Measurements from ENCODE around the gene DCAF8.

Gene DCAF8

DNA sequence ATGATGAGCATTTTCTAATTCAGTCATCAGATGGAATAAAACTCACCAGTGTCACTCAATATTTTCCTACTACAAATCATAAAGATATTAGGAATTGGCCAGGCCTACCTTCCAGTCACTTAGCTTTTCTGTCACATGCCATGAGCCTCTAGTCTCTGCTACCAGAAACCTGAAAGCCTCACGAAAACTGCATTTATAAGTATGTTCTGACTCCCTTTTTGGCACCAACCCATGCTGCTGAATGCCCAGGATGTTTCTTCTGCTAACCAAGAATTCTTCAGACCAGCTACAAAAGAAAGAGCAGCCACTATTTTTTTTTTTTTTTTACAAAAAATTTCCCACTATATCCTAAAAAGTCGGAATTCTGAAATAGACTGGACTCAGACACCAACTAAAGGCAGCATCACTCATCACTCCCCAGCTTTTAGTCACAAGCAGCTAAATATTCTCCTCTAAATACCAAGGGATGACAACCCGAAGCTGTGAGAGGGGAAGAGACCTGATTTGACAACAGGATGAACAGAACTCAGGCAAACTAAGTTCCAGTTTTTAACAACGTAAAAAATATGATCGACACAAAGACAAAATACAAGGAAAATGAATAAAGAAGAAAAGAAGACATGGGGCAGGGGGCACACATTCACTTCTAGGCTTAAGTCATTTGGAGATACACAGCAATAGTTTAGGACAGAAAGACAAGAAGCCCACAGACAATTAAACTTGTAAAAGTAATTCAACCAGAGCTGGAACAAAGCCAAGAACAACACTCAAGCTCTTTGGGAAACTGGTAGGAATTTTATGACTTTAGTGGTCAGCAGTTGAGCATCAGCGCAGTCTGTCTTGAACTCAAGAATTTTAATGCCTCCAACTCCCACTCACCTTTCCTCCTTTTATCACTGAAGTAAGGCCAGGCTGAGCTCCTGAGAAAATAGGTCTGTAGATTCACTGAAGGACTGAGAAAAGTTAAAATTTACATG lies 1.7 kb downstream of the DCAF8 start:
- DNase-seq: no peak

DNA sequence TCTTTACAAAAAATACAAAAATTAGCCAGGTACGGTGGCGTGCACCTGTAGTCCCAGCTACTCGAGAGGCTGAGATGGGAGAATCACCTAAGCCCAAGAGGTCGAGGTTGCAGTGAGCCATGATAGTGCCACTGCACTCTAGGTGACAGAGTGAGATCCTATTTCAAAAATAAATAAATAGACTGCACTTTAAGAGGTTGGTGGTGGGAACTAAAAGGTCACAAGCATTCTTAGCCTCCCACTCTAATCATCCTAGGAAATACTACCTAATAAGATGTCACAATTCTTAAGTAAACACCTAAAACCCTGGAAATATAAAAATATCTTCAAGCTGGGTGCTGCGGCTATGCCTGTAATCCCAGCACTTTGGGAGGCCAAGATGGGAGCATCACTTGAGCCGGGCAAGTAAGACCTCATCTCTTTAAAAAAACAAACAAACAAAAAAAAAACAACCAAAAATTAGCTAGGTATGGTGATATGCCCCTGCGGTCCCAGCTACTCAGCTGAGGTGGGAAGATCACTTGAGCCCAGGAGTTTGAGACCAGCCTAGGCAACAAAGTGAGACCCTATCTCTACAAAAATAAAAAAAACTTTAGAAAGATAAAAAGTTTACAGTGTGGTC lies 4.1 kb downstream of the DCAF8 start:
- no peak for DNase-seq

DNA sequence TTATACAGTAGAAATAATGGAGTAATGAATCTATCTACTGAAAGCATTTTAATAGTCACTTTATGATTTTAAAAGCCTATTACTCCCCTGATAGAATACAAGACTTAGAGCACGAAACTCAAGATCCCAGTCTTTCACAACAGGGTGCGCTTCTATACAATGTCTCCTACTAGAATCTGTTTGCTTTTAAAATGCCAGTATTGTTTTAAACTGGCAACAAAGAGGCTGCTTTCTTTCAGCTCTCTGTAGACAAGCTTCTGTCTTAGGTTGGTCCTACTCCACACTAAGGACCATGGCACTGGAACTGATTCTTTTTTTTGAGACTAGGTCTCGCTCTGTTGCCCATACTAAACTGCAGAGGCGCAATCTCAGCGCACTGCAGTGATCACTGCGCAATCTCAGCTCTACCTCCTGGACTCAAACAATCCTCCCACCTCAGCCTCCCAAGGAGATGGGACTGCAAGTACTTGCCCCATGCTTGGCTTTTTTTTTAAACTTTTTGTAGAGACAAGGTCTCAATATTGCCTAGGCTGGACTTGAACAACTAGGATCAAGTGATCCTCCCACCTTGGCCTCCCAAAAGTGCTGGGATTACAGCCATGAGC lies 4.8 kb downstream of the DCAF8 start:
- DNase-seq: no peak

DNA sequence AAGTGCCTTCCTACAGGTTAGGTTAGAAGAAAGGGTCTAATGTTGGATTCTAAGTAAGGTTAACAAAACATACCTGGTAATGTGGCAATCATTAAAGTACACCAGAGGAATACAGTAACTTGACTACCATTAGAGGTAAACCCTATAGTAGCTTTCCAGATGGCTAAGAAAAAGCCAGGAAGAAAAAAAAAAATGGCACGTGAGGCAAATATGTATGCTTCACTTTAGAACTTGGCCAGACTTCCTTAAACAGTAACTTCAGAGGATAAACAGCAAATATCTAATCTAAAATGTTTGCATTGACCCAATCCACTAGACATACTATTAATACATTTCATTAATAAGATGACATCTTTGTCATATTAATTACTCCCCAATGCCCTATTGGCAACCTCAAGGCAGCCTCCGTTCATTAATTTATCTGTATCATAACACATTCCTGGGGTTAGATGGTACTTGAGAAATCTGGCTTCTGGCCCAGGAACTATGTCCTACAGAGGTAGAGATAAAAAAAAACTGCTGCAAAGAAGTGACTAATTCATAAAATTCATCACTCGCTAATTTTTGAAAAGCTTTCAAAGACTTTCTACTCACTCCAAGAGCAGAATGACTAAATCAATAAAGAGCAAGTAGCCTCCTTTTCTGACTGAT lies 5.8 kb downstream of the DCAF8 start:
- no peak for DNase-seq

DNA sequence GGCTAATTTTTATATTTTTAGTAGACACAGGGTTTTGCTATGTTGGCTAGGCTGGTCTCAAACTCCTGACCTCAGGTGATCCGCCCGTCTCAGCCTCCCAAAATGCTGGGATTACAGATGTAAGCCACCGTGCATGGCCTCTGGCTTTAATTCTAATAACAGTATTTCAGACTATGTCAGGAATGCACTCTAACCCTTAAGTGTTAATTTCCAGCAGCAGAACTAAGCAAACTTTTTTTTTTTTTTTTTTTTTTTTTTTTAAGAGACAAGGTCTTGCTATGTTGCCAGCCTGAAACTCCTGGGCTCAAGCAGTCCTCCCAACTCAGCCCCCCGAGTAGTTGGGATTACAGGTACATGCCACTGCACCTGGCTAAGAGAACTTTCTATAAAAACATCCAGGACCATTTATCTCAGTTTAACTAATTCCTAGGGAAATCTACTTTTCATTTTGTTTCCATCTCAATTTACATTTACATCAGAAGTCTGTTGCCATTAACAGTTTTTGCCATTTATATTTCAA lies 6.5 kb downstream of the DCAF8 start:
- DNase-seq: no peak

DNA sequence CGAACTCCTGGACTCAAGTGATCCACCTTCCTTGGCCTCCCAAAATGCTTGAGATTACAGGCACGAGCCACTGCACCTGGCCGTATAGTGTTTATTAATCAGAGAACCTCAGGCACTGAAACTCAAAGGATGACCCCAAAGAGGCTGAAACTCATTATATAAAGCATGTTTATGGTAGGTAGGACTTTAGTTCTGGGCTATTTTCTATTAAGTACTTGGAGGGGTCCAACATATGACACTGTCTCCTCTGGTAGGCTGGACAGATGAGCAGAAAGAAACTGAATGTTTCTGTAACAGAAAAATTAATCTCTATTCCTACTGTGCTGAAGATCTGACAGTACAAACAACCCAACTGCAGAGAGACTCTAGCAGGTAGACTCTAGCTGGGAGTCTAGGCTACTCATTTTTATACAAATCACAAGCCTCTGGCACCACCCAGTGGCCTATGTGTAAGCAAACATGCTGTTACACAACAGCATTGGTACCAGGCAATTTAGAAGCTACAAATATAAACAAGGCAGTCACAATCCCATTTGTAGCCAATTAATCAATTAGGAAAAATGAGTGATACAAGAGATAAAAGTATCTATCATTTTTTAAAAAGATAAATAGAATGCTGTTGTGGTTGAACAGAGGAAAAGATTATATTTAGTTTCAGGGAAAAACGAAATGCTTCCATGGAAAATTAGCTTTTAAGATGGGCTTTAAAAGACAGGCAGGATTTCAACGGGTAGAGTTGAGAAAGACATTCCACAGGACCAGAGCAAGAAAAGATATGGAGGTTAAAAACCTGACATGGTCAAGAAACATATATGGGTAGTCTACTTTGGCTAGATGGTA lies 10.4 kb downstream of the DCAF8 start:
- peak; percentile 41 to 58 for DNase-seq

DNA sequence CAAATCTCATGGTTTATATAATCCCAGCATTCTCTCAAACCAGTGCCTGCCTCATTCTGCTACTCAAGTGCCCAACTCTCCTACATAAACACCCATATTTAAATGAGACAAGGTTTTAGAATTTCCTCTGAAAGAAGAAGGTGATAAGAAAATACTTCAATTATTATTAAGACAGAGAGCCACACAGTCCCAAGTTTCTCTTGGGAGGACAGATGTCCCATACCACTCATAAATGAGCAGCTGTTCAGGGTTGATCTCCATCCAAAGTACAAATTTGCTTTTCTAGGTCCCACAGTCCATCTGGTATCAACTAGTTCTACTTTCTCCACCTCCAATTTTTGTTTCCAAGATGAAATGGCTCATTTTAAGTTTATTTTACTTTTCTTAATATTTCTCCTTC lies 11.3 kb downstream of the DCAF8 start:
- no peak for DNase-seq

DNA sequence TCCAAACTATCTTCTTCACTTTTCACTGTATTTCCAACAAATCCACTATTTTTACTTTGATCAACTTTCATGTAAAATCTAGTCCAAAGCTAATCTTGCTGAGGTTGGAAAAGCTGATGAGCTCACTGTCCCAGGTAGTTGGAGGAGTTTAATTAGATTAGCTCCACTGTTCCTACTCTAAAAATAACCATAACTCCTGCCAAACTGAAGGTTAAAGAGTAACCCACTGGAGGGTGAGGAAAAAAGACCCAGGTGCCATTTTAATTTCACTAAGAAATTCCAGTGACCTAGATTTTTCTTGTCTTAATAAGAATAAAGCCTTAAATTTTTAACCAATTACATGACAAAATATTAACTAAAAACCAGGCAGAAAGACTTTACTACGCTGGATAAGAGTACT lies 15.3 kb downstream of the DCAF8 start:
- no peak for DNase-seq

DNA sequence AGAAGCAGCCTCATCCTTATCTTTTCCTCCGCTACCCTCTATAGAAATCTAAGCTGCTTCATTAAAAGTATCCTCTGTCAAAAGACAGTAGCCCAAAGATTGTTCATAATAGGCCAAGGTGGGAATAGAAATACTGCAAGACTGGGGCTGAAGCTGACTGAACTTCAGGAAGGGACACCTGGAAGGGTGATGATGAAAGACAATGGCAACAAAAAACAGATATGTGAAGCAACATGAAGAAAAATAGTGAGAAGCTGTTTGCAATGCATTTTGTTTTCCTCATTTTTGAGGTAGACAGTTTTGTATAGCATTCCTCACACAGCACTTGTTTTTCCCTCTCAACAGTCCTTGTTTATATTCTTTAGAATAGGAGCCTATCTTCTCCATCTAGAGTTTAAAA lies 16.9 kb downstream of the DCAF8 start:
- no peak for DNase-seq

DNA sequence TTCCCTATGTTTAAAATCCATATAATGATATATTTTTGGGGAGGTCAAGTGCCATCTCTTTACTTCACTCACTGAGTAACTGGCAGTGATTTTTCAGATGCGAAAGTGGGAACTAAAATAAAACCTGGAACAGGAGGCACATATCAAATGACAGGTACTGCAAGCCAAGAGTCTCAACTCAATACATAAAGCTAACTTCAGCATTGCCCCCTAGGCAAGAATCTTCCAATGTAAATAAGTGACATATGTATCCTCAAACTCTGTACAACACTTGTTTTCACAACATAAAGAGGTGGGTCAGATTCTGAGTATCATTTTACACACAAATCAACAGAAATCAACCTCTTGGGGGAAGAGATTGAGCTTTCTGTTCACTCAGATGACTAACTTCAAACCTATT lies 18.1 kb downstream of the DCAF8 start:
- DNase-seq: no peak

DNA sequence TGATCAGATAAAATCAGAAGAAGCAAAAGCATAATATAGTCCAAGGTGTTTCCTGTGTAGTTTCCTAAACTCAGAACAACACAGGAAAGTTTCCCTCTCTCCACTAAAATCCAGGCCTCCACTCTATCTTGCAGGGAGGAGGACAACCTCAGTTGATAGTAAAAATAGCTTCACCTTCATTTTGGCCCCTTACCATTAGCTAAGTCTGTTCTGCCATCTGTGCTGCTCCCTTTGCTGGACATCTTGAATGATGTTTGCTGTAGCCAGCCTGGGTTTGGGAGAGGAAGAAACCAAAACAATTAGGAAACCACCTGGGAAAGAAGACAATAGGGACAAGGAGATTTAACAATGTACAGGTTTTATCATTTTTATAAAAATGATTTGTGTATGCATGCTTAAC lies 18.6 kb downstream of the DCAF8 start:
- no peak for DNase-seq

DNA sequence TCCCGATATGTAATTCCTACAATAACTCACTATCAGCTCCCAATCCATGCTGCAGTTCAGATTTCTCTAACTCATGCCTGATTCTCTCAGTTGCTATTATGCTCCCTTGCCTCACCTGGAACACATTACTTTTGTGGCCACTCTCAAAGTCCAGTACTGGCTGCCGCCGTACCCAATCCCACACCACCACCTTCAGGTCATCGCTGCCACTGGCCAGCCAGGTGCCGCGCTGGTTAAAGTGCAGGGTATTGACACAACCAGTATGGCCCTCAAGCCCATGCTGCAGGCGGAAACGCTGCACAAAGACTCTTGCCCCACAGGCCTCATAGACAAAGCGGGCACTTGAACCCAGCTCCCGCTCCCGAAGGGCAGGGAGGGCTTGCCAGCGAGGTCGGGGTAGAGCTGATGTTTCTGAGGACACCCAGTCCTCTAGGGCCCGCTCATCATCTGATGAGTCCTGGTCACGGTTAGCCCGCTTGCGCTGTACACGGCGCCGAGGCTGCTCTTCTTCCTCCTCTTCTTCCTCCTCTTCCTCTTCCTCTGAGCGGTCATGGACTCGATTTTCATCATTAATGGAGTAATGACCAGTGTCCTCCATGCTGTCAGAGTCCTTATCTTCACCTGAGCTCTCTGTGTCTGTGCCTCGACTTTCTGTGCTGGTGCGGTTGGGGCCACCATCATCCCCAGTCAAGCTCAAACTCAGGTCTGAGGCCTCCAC lies 22.6 kb downstream of the DCAF8 start:
- DNase-seq: no peak

DNA sequence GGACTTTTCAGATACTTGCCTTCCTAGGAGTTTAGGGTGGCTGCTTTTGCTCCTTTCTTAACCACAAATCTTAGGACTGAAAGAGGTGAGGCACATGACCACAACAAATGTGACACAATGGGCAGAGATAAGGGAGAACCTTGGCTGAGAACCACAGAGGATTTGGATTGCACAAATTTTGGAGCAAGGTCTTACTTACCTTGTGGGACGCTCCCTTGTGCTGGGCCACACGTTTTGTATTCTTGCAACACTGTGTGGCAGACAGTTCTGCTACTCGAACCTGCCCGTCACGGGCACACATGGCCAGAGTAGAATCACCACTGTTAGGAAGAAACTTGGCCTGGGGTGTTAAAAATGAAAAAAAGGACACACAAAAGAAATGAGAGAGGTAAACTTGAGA lies 23.9 kb downstream of the DCAF8 start:
- DNase-seq: no peak

DNA sequence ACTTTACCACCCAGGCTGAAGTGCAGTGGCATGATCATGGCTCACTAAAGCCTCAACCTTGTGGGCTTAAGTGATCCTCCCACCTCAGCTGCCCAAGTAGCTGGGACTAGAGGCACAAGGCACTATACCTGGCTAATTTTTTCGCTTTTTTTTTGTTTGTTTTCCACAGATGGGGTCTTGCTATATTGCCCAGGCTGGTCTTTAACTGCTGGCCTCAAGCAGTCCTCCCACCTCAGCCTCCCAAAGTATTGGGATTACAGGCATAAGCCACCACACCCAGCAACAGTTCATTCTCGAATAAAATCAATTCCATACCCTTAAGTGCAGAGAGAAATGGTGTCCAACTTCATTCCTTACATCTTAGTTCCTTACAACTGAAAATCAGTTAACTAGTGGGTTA lies 24.8 kb downstream of the DCAF8 start:
- DNase-seq: no peak

DNA sequence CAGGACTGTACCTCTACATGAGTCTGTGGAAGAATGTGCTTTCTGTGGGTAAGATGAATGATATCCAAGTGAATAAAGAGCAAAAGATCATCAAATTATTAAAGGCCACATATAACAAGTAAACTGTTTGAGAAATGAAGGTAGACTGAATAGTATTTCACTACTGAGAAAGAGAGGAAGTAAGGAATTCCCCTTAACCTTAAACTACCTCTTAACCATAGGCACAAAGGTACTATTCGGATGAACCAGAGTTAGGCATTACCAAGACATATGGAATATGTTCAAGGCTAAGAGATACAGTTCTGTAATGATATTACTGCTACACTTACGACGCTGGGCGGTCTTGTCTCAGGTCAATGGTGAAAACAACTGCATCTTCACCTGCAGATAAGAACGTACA lies 25.5 kb downstream of the DCAF8 start:
- DNase-seq: no peak

DNA sequence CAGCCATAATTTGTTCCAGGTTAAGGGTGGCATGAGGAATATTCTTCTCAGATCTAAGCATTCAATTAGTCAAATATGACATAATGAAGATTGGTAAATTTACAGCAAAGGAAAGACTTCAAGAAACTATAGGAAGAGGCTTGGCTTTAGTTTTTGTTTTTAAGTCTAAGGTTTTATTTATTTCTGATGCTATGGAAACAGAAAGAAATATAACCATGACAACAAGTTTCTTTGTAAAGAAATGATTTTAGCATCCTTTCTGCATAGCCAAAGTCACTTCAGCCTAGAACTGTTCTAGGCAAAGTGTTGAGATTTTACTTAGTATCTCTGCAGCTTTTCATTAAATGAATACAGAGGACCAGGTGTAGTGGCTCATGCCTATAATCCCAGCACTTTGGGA lies 29.4 kb downstream of the DCAF8 start:
- no peak for DNase-seq

DNA sequence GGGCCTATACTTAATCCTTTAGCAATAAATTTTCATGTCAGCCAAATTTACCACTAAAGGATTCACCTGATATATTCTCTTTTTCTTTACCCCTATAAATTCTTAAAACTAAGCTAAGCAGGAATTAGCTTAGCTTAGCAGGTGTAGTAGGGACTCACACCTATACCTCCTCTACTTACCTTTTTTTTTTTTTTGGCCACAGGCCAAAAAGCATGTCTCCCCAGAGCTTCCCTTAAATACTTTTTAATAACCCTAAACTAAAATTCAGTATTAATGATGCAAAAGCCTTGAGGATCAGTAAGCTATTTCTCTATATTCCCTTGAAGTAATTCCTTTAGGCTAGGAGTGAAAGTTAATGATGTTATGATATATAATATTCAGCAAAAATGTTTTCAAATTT lies 33.9 kb downstream of the DCAF8 start:
- no peak for DNase-seq

DNA sequence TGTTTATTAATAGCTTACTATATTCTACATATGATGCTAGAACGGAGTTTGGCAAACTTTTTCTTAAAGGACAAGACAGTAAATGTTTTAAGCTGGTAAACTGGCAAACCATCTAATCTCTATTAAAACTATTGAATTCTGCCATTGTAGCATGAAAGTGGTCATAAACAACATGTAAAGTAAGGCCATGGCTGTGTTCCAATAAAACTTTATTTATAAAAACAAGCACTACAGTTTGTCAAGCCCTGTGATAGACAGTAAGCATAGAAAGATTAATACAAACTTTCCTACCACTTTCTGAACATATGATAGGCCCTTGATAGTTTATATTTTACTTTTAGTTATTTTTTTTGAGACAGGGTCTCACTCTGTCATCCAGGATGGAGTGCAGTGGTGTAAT lies 34.8 kb downstream of the DCAF8 start:
- DNase-seq: no peak

DNA sequence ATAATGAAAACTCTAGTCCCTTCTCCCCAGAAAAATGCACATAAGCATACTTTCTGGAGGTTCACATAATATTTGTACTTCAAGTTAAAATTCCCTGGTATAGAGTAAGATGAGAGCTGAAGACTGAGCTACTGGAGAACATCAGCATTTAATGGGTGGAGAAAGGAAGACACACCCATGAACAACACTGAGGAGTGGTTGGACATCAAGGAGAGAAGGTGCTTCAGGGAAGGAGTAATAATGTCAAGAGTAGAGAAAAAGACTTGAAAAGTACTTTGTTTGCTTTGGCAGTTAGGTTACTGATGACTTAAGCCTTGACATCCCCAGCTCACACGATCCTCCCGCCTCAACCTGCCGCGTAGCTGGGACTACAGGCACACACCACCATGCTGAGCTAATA lies 35.3 kb downstream of the DCAF8 start:
- no peak for DNase-seq

DNA sequence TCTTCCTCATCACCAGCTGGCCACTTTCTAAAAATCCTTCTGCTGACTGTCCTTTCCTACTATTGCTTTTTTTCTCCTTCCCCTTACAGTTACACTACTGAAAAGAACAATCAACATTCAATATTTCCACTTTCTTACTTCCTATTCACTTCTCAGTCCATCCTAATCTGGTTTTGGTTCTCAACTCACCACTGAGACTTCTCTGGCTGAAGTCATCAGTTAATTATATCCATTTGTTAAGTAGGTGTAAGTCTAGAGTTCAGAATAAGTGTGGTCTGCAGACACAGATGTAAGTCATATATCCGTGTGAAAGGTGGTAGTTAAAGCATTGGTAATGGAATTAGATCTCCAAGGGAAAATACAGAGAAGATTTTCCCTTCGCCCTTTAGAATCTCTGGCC lies 35.7 kb downstream of the DCAF8 start:
- no peak for DNase-seq

DNA sequence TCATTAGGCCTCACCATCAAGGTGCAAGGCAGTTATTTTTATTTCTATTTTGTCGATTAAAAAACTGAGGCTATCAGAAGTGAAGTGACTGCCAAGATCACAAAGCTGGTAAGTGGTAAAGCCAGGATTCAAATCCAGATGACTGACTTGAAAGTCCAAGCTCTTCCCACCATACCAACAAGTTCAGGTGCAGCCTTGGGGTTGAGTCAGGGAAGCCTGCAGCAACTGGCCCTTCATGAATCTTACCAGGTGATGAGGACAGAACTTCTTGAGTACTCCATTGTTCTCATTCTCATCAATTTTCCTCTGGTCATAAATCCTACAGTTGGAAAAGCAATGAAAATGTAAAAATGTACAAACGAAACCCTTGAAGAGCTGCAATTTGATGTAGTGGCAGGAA lies 37.0 kb downstream of the DCAF8 start:
- DNase-seq: no peak

DNA sequence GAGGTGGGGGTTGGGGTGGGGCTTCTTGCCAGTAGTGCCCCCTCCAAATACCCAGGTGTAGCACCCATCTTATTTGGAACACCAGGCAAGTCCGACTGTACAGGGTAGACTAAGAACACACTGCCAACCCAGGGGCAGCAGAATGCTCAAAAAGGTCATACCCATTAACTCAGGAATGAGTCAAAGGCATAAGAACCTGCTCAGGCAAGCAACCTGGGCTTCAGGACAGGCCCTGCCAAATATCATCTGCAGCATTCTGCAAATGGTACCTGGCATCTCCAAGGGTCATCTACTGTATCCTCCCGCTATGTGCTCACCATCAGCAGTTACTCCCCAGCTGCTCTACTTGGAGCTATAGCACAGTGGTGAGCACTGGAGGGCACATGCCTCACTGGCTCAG lies 37.7 kb downstream of the DCAF8 start:
- no peak for DNase-seq
